Tibial artery (tissue), 4 donors: ENCODE results near the gene ERRFI1.
A peak's percentile ranks its signal among the peaks of the same experiment; 100 is the strongest.

Experiments used
- DNase-seq, 2 donors: peaks; one replicate each; pipeline ENCODE4 v3.0.0-alpha.2; 2019
- H3K27ac ChIP-seq, 2 donors: fragments of 200-600 bp; sonication (generic) in 1 of 2; 1 replicate in 1 of 2; 2 replicates in 1 of 2; pipeline ENCODE4 v1.5.1; 2018 to 2019; ENCODE audit warnings: mild to moderate bottlenecking in 1 of 2
- H3K27me3 ChIP-seq, 2 donors: fragments of 200-600 bp; sonication (generic) in 1 of 2; one replicate each; pipeline versions ENCODE4 v1.5.1 to v1.6.0; 2016 to 2019
- H3K36me3 ChIP-seq, 3 donors: fragments of 200-600 bp; sonication (generic) in 2 of 3; one replicate each; pipeline ENCODE4 v1.5.1; 2016 to 2019; ENCODE audit warnings: mild to moderate bottlenecking in 2 of 3
- H3K4me1 ChIP-seq, 4 donors: fragments of 200-600 bp; sonication (generic) in 2 of 4; 1 replicate in 3 of 4; 2 replicates in 1 of 4; pipeline ENCODE4 v1.5.1; 2016 to 2019
- H3K4me3 ChIP-seq, 2 donors: fragments of 200-600 bp; sonication (generic) in 1 of 2; 1 replicate in 1 of 2; 2 replicates in 1 of 2; pipeline ENCODE4 v1.5.1; 2018 to 2019; ENCODE audit warnings: mild to moderate bottlenecking in 2 of 2
- H3K9me3 ChIP-seq, 3 donors: fragments of 200-600 bp; sonication (generic) in 1 of 3; one replicate each; pipeline ENCODE4 v1.5.1; 2016 to 2019
- intact Hi-C: fragments of 100-400 bp; cut with DNase I; formaldehyde crosslinking; loops from one replicate; pipeline ENCODE4 v1.15.0; 2023; ENCODE audit warnings: low total_unique reads
- TF ChIP-seq, protein P1 (sequence below), 2 experiments: fragments of 200-600 bp in 1 of 2; fragments of 450-650 bp in 1 of 2; IDR thresholded peaks; one replicate each; pipeline ENCODE4 v1.5.1; 2017 to 2019; ENCODE audit warnings: antibody characterized with exemption in 2 of 2, mild to moderate bottlenecking in 1 of 2, moderate library complexity in 1 of 2

The ERRFI1 gene

GRCh38 chr1:8010080-8010664, 15.9 kb downstream of the ERRFI1 start:
- intact Hi-C loops: no loop called here
- Histone ChIP-seq H3K27me3 (no peaks in the 10 kb centered on the region), H3K4me1 (peaks cover 0 to 56% (median 24%) of the 10 kb centered on the region in 4 donors), H3K4me3 (no peak overlapping the region), H3K27ac (peak overlapping the region; percentile 26 to 40), H3K36me3 (peaks cover 57 to 68% (median 63%) of the 10 kb centered on the region in 3 donors), H3K9me3 (no peaks in the 10 kb centered on the region)
- TF ChIP-seq, protein P1, sequence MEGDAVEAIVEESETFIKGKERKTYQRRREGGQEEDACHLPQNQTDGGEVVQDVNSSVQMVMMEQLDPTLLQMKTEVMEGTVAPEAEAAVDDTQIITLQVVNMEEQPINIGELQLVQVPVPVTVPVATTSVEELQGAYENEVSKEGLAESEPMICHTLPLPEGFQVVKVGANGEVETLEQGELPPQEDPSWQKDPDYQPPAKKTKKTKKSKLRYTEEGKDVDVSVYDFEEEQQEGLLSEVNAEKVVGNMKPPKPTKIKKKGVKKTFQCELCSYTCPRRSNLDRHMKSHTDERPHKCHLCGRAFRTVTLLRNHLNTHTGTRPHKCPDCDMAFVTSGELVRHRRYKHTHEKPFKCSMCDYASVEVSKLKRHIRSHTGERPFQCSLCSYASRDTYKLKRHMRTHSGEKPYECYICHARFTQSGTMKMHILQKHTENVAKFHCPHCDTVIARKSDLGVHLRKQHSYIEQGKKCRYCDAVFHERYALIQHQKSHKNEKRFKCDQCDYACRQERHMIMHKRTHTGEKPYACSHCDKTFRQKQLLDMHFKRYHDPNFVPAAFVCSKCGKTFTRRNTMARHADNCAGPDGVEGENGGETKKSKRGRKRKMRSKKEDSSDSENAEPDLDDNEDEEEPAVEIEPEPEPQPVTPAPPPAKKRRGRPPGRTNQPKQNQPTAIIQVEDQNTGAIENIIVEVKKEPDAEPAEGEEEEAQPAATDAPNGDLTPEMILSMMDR (IDR thresholded peaks at IDR 0.05): no peak
- DNase-seq: no peak

- intact Hi-C loops: no loop called here
- Histone ChIP-seq H3K27ac (peak overlapping the region; percentile 26 to 40), H3K4me3 (no peak overlapping the region), H3K36me3 (peaks cover 52 to 64% (median 58%) of the 10 kb centered on the region in 3 donors), H3K4me1 (peaks cover 0 to 56% (median 28%) of the 10 kb centered on the region in 4 donors), H3K9me3 (no peaks in the 10 kb centered on the region), H3K27me3 (no peaks in the 10 kb centered on the region)
- TF ChIP-seq, protein P1 (IDR thresholded peaks at IDR 0.05): no peak
- no peak for DNase-seq
Observed at GRCh38 chr1:8009043-8010002, 16.8 kb downstream of the ERRFI1 start.

- Histone ChIP-seq H3K9me3 (no peaks in the 10 kb centered on the region), H3K27ac (peak overlapping the region; percentile 74 to 75), H3K36me3 (peaks cover 23 to 34% (median 28%) of the 10 kb centered on the region in 3 donors), H3K27me3 (no peaks in the 10 kb centered on the region), H3K4me3 (no peak overlapping the region), H3K4me1 (peaks cover 0 to 42% (median 26%) of the 10 kb centered on the region in 4 donors)
- TF ChIP-seq, protein P1 (IDR thresholded peaks at IDR 0.05): no peak
- DNase-seq: no peak
- intact Hi-C loops: no loop called here
Observed at GRCh38 chr1:8006037-8006963, 19.8 kb downstream of the ERRFI1 start.

- peak; percentile 96 for DNase-seq
- H3K4me1 ChIP-seq: peaks cover 0 to 34% (median 25%) of the 10 kb centered on the region in 4 donors
- TF ChIP-seq, protein P1 (IDR thresholded peaks at IDR 0.05): no peak
- peak overlapping the region; percentile 74 to 75 for H3K27ac ChIP-seq
- H3K9me3 ChIP-seq: no peaks in the 10 kb centered on the region
- H3K4me3 ChIP-seq: no peak overlapping the region
- H3K36me3 ChIP-seq: peaks cover 15 to 21% (median 15%) of the 10 kb centered on the region in 3 donors
- intact Hi-C loops: no loop called here
- H3K27me3 ChIP-seq: no peaks in the 10 kb centered on the region
Observed at GRCh38 chr1:8004803-8005573, 21.1 kb downstream of the ERRFI1 start.
